Measurements from ENCODE around the gene CDKN1C. TPM values are rescaled to one million over a fixed set of nuclear protein-coding genes. Genes with fewer than 3 reads are reported as not detected.

The CDKN1C gene
- total and polyA plus RNA-seq, 2 experiments from 2014 or later = 470 to 526 TPM

- no peak overlapping the region for H2AFZ ChIP-seq
- TF ChIP-seq, protein P1, sequence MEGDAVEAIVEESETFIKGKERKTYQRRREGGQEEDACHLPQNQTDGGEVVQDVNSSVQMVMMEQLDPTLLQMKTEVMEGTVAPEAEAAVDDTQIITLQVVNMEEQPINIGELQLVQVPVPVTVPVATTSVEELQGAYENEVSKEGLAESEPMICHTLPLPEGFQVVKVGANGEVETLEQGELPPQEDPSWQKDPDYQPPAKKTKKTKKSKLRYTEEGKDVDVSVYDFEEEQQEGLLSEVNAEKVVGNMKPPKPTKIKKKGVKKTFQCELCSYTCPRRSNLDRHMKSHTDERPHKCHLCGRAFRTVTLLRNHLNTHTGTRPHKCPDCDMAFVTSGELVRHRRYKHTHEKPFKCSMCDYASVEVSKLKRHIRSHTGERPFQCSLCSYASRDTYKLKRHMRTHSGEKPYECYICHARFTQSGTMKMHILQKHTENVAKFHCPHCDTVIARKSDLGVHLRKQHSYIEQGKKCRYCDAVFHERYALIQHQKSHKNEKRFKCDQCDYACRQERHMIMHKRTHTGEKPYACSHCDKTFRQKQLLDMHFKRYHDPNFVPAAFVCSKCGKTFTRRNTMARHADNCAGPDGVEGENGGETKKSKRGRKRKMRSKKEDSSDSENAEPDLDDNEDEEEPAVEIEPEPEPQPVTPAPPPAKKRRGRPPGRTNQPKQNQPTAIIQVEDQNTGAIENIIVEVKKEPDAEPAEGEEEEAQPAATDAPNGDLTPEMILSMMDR (IDR thresholded peaks at IDR 0.05; ENCODE audit: poor library complexity) = peak; percentile 98
- no peak for TF ChIP-seq EZH2 (IDR thresholded peaks at IDR 0.05; ENCODE audit: borderline replicate concordance)
- WGBS (ENCODE audit: low lambda C conversion rate, missing lambda C conversion rate) = 41% methylated on average over 24 of the region's 25 CpGs
These were observed 2.8 kb upstream of the CDKN1C start for GRCh38 chr11:2888266-2888968.

GRCh38 chr11:2887515-2888195 is 2.1 kb upstream of the CDKN1C start:
- Histone ChIP-seq H3K9me3 (ENCODE audit: low read depth) (no peaks in the 10 kb centered on the region), H2AFZ (no peak overlapping the region), H3K27ac (peak overlapping the region; percentile 43), H3K27me3 (no peaks in the 10 kb centered on the region), H3K4me3 (no peak overlapping the region), H3K36me3 (replicated peaks; ENCODE audit: insufficient read depth, low read depth) (no peaks in the 10 kb centered on the region), H3K4me1 (ENCODE audit: insufficient read depth) (peaks cover 31% of the 10 kb centered on the region), H3K79me2 (peaks cover 27% of the 10 kb centered on the region), H4K20me1 (ENCODE audit: insufficient read depth, poor library complexity, severe bottlenecking) (peaks cover 22% of the 10 kb centered on the region), H3K9me2 (replicated peaks; ENCODE audit: insufficient read depth) (no peaks in the 10 kb centered on the region), H3K4me2 (no peak overlapping the region)
- DNase-seq (ENCODE audit: low spot score) = no peak
- TF ChIP-seq EZH2 (IDR thresholded peaks at IDR 0.05; ENCODE audit: borderline replicate concordance) (no peak), EZH2phosphoT487 (IDR thresholded peaks at IDR 0.05; ENCODE audit: low read depth, severe bottlenecking, unreplicated experiment) (no peak)
- TF ChIP-seq, protein P1 (IDR thresholded peaks at IDR 0.05; ENCODE audit: poor library complexity) = no peak
- 84% methylated on average over 11 of the region's 11 CpGs for WGBS (ENCODE audit: low lambda C conversion rate, missing lambda C conversion rate)

More at GRCh38 chr11:2888266-2888968, 2.8 kb upstream of the CDKN1C start:
- peak; percentile 92 for DNase-seq (ENCODE audit: low spot score)
- Histone ChIP-seq H3K9me2 (replicated peaks; ENCODE audit: insufficient read depth) (no peaks in the 10 kb centered on the region), H3K27ac (peak overlapping the region; percentile 43), H3K4me1 (ENCODE audit: insufficient read depth) (peaks cover 26% of the 10 kb centered on the region), H4K20me1 (ENCODE audit: insufficient read depth, poor library complexity, severe bottlenecking) (peaks cover 15% of the 10 kb centered on the region), H3K27me3 (no peaks in the 10 kb centered on the region), H3K4me3 (no peak overlapping the region), H3K9me3 (ENCODE audit: low read depth) (no peaks in the 10 kb centered on the region), H3K4me2 (no peak overlapping the region), H3K79me2 (peaks cover 19% of the 10 kb centered on the region), H3K36me3 (replicated peaks; ENCODE audit: insufficient read depth, low read depth) (no peaks in the 10 kb centered on the region)

- Histone ChIP-seq H3K36me3 (replicated peaks; ENCODE audit: insufficient read depth, low read depth) (no peaks in the 10 kb centered on the region), H3K4me2 (peak overlapping the region; percentile 82), H3K79me2 (peaks cover 31% of the 10 kb centered on the region), H3K9me3 (ENCODE audit: low read depth) (no peaks in the 10 kb centered on the region), H3K27me3 (no peaks in the 10 kb centered on the region), H3K4me1 (ENCODE audit: insufficient read depth) (peaks cover 29% of the 10 kb centered on the region), H2AFZ (no peak overlapping the region), H3K4me3 (no peak overlapping the region), H3K9me2 (replicated peaks; ENCODE audit: insufficient read depth) (no peaks in the 10 kb centered on the region), H3K27ac (peak overlapping the region; percentile 14), H4K20me1 (ENCODE audit: insufficient read depth, poor library complexity, severe bottlenecking) (peaks cover 25% of the 10 kb centered on the region)
- no peak for TF ChIP-seq EZH2 (IDR thresholded peaks at IDR 0.05; ENCODE audit: borderline replicate concordance)
- WGBS (ENCODE audit: low lambda C conversion rate, missing lambda C conversion rate) = 87% methylated on average over 4 of the region's 5 CpGs
- no peak for DNase-seq (ENCODE audit: low spot score)
These were observed 1.4 kb upstream of the CDKN1C start for GRCh38 chr11:2886936-2887335.

DNA sequence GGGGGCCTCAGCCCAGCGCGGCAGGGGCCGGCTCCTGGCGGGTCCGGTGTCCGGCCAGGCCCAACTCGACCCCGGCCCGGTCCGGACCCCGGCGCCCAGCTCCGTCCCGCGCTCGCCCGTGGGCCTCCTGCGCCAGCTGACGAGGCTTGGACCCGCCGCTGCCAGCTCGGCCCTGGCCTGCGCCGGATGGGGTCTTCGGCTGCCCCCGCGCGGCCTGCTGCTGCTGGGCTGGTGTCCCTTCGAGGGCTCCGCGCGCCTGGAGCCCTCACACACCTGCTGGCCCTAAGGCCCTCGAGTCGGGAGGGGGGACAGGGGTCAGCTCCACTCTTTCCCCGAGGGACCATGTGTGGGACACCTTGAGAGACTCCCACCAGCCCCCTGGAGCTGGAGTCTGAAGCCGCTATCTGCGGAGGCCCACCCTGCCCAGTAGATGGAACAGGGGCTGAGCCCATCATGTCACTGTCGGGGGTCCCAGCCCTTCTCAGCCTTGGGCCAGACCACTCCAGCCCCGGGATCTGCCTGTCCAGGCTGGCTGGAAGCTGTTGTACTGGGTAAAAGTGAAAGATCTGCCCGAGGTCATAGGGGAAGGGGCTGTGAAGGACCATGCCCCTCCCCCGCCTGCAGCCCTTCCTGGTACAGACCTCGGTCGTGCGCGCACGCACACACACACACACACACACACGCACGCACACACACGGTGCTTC is 768 bp upstream of the CDKN1C start:
- no peak overlapping the region for H2AFZ ChIP-seq
- TF ChIP-seq, protein P1 (IDR thresholded peaks at IDR 0.05; ENCODE audit: poor library complexity) = peak; percentile 47
- no peak for TF ChIP-seq EZH2phosphoT487 (IDR thresholded peaks at IDR 0.05; ENCODE audit: low read depth, severe bottlenecking, unreplicated experiment)
- 22% methylated on average over 32 of the region's 49 CpGs for whole genome bisulfite sequencing (ENCODE audit: low lambda C conversion rate, missing lambda C conversion rate)
- peaks cover 31% of the 10 kb centered on the region for H3K79me2 ChIP-seq
- no peak overlapping the region for H3K4me3 ChIP-seq
- peak; percentile 79 for DNase-seq (ENCODE audit: low spot score)
- H3K4me1 ChIP-seq (ENCODE audit: insufficient read depth) = peaks cover 27% of the 10 kb centered on the region
- peaks cover 25% of the 10 kb centered on the region for H4K20me1 ChIP-seq (ENCODE audit: insufficient read depth, poor library complexity, severe bottlenecking)
- no peaks in the 10 kb centered on the region for H3K27me3 ChIP-seq
- H3K9me3 ChIP-seq (ENCODE audit: low read depth) = no peaks in the 10 kb centered on the region
- peak overlapping the region; percentile 89 for H3K27ac ChIP-seq
- no peaks in the 10 kb centered on the region for H3K9me2 ChIP-seq (replicated peaks; ENCODE audit: insufficient read depth)
- no peaks in the 10 kb centered on the region for H3K36me3 ChIP-seq (replicated peaks; ENCODE audit: insufficient read depth, low read depth)
- peak overlapping the region; percentile 82 for H3K4me2 ChIP-seq

Data from hepatocyte (in vitro differentiated cells).